DND-41 (cell line): ENCODE measurements around the gene KLHDC8A.

Source experiments
- ATAC-seq: fragments of 200-7000 bp; cut with Tn5 transposase; 3 replicates; pipeline ENCODE4 v1.9.1; 2021; ENCODE audit warnings: low read depth; ENCODE audit not compliant: insufficient read depth
- DNase-seq: peaks from one replicate; pipeline ENCODE4 v3.0.0-alpha.2; 2020
- H2AFZ ChIP-seq: 2 replicates; pipeline ENCODE4 v1.6.0; 2012; ENCODE audit warnings: low read depth, low read length
- H3K27ac ChIP-seq: 2 replicates; pipeline ENCODE4 v1.5.1; 2012; ENCODE audit warnings: low read length, inconsistent platforms
- H3K27me3 ChIP-seq: fragments of 200-600 bp; sonication (generic); 2 replicates; pipeline ENCODE4 v1.6.0; 2012; ENCODE audit warnings: low read length, mild to moderate bottlenecking, inconsistent platforms; ENCODE audit not compliant: insufficient read depth, poor library complexity
- H3K36me3 ChIP-seq: 2 replicates; pipeline ENCODE4 v1.5.1; 2012; ENCODE audit warnings: low read length, inconsistent platforms; ENCODE audit not compliant: insufficient read depth
- H3K4me1 ChIP-seq: 2 replicates; pipeline ENCODE4 v1.5.1; 2012; ENCODE audit warnings: mild to moderate bottlenecking, low read length; ENCODE audit not compliant: insufficient read depth
- H3K4me2 ChIP-seq: 2 replicates; pipeline ENCODE4 v1.6.0; 2012; ENCODE audit warnings: mild to moderate bottlenecking, moderate library complexity, low read length, inconsistent platforms; ENCODE audit not compliant: insufficient read depth
- H3K4me3 ChIP-seq, 2 experiments: fragments of 200-600 bp in 1 of 2; shearing (Covaris generic) in 1 of 2; 2 replicates each; pipeline ENCODE4 v1.5.1; 2012 to 2016; ENCODE audit warnings: inconsistent platforms in 2 of 2, low read length in 2 of 2, mild to moderate bottlenecking in 2 of 2, low read depth in 1 of 2, moderate library complexity in 1 of 2
- H3K79me2 ChIP-seq: 2 replicates; pipeline ENCODE4 v1.6.0; 2012; ENCODE audit warnings: low read length, inconsistent platforms; ENCODE audit not compliant: insufficient read depth
- H3K9ac ChIP-seq: 2 replicates; pipeline ENCODE4 v1.6.0; 2012; ENCODE audit warnings: low read depth, mild to moderate bottlenecking, inconsistent platforms, low read length, moderate library complexity
- H3K9me3 ChIP-seq: 2 replicates; pipeline ENCODE4 v1.5.1; 2012; ENCODE audit warnings: low read length, moderate library complexity, mild to moderate bottlenecking, inconsistent platforms; ENCODE audit not compliant: insufficient read depth, severe bottlenecking
- H4K20me1 ChIP-seq: 2 replicates; pipeline ENCODE4 v1.6.0; 2012; ENCODE audit warnings: low read length; ENCODE audit not compliant: insufficient read depth
- EZH2 ChIP-seq: IDR thresholded peaks from 3 replicates; pipeline ENCODE4 v1.6.1; 2012; ENCODE audit warnings: borderline replicate concordance, low read depth, mild to moderate bottlenecking, moderate library complexity, low read length, inconsistent platforms; ENCODE audit not compliant: severe bottlenecking
- TF ChIP-seq, protein P1 (sequence below): IDR thresholded peaks from 2 replicates; pipeline ENCODE4 v1.5.1; 2012; ENCODE audit warnings: borderline replicate concordance, low read length, moderate library complexity, mild to moderate bottlenecking; ENCODE audit not compliant: poor library complexity, severe bottlenecking; ENCODE audit errors: extremely low read depth

KLHDC8A gene

DNA sequence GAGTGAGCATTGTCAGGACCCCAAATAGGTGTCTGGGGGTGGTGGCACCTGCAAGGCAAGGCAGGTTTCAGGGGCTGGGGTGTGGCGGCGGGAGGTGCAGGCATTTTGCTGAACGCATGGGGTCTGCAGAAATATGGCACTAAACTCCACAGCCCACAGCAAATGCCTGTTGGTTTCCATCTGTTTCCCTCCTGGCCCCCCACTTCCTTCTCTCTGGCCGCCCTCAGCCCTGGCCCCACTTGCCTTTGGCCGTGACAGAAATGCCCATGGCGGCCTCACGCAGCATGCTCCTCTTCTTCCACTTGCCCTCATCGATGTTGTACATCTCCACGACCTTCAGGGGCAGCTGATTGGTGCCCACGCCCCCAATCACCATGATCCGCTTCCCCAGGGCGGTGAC lies 13.7 kb downstream of the KLHDC8A start:
- Histone ChIP-seq H3K4me1 (no peaks in the 10 kb centered on the region), H2AFZ (no peak overlapping the region), H3K79me2 (no peaks in the 10 kb centered on the region), H3K36me3 (no peaks in the 10 kb centered on the region), H3K4me2 (no peak overlapping the region), H4K20me1 (peaks cover 5% of the 10 kb centered on the region), H3K9me3 (no peaks in the 10 kb centered on the region), H3K27me3 (peaks cover 9% of the 10 kb centered on the region), H3K27ac (no peak overlapping the region), H3K9ac (no peak overlapping the region), H3K4me3 (no peak overlapping the region)
- no peak for ATAC-seq
- no peak for DNase-seq
- TF ChIP-seq, protein P1, sequence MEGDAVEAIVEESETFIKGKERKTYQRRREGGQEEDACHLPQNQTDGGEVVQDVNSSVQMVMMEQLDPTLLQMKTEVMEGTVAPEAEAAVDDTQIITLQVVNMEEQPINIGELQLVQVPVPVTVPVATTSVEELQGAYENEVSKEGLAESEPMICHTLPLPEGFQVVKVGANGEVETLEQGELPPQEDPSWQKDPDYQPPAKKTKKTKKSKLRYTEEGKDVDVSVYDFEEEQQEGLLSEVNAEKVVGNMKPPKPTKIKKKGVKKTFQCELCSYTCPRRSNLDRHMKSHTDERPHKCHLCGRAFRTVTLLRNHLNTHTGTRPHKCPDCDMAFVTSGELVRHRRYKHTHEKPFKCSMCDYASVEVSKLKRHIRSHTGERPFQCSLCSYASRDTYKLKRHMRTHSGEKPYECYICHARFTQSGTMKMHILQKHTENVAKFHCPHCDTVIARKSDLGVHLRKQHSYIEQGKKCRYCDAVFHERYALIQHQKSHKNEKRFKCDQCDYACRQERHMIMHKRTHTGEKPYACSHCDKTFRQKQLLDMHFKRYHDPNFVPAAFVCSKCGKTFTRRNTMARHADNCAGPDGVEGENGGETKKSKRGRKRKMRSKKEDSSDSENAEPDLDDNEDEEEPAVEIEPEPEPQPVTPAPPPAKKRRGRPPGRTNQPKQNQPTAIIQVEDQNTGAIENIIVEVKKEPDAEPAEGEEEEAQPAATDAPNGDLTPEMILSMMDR = no peak
- no peak for TF ChIP-seq EZH2

DNA sequence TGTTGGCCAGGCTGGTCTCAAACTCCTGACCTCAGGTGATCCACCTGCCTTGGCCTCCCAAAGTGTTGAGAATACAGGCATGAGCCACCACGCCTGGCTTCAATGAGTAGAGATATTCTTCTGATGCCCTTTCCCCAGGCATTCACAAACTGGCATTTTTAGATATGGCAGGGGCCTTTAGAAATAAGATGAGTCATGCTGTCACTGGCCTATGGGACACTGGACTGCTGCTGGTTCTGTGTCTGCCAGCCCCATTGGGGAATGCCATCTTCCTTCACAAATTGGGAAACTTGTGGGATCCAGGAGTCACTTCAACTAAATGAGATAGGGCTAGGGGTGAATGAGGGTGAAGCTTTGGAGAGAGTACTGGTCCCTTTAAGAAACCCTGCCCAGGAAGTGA lies 16.0 kb downstream of the KLHDC8A start:
- Histone ChIP-seq H3K4me2 (no peak overlapping the region), H3K9ac (no peak overlapping the region), H4K20me1 (peaks cover 4% of the 10 kb centered on the region), H3K36me3 (no peaks in the 10 kb centered on the region), H2AFZ (no peak overlapping the region), H3K27ac (no peak overlapping the region), H3K4me1 (no peaks in the 10 kb centered on the region), H3K4me3 (no peak overlapping the region), H3K79me2 (no peaks in the 10 kb centered on the region), H3K9me3 (no peaks in the 10 kb centered on the region), H3K27me3 (peaks cover 14% of the 10 kb centered on the region)
- TF ChIP-seq, protein P1 = no peak
- TF ChIP-seq EZH2 = no peak
- ATAC-seq = no peak
- no peak for DNase-seq

DNA sequence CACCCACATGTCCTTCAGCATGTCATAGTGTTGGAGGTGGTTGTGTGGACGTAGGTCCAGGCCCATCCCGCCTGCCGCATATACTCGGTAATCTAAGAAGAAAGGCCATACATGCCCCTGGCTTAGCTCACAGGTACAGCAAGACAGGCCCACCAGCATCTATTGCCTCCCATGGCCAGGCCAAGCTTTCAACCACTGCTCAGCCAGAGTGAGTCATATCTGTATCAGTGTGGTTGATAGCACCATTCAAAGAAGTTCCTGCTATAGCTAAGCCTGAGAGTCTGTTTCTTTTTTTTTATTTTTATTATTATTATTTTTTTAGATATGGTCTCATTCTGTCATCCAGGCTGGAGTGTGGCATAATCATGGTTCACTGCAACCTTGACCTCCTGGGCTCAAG lies 17.0 kb downstream of the KLHDC8A start:
- Histone ChIP-seq H3K9ac (no peak overlapping the region), H3K4me3 (no peak overlapping the region), H3K36me3 (no peaks in the 10 kb centered on the region), H3K79me2 (no peaks in the 10 kb centered on the region), H4K20me1 (peaks cover 4% of the 10 kb centered on the region), H3K4me1 (no peaks in the 10 kb centered on the region), H3K27ac (no peak overlapping the region), H3K9me3 (no peaks in the 10 kb centered on the region), H2AFZ (no peak overlapping the region), H3K27me3 (peaks cover 14% of the 10 kb centered on the region), H3K4me2 (no peak overlapping the region)
- DNase-seq (no peak), ATAC-seq (no peak)
- TF ChIP-seq, protein P1 = no peak
- no peak for TF ChIP-seq EZH2

DNA sequence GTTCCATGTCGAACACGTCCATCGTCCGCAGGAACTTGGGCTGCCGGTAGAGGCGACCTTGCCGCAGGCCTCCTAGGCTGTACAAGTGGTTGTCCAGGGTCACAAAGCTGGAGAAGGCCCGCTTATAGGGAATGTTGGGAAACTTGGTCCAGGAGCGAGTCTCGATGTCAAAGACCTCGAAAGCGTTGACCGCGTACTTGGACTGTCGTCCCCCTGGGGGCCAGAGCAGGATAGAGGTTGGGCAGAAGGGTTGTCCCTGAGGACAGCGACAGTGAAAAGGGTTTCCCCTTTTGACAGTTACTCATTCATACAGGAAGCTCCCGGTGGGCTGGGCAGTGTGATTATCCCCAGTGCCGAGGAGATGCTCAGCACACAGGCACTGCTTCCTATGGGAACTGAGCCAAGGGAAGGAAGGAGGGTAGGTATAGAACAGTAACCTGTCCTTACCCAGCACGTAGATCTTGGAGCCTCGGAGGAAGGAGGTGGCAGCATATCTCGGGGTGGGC lies 17.5 kb downstream of the KLHDC8A start:
- Histone ChIP-seq H3K4me1 (no peaks in the 10 kb centered on the region), H4K20me1 (peaks cover 4% of the 10 kb centered on the region), H3K4me3 (no peak overlapping the region), H3K36me3 (no peaks in the 10 kb centered on the region), H3K79me2 (no peaks in the 10 kb centered on the region), H3K9ac (no peak overlapping the region), H3K4me2 (no peak overlapping the region), H3K9me3 (no peaks in the 10 kb centered on the region), H3K27ac (no peak overlapping the region), H2AFZ (no peak overlapping the region), H3K27me3 (peaks cover 14% of the 10 kb centered on the region)
- no peak for DNase-seq
- no peak for TF ChIP-seq EZH2
- TF ChIP-seq, protein P1 = no peak
- no peak for ATAC-seq
